CD4-positive, alpha-beta T cell treated with Interleukin-17A for 4 hours (primary cell): ENCODE measurements around the gene PRSS53.
"Not testable (repeated sequence)": the region's sequence is repeated elsewhere in the genome, so short reads cannot be mapped to it uniquely, and the experiment has no call there.

Source experiments
- DNase-seq: peaks from one replicate; pipeline ENCODE4 v3.0.0-alpha.2; 2020; ENCODE audit warnings: mixed read lengths

The PRSS53 gene

DNA sequence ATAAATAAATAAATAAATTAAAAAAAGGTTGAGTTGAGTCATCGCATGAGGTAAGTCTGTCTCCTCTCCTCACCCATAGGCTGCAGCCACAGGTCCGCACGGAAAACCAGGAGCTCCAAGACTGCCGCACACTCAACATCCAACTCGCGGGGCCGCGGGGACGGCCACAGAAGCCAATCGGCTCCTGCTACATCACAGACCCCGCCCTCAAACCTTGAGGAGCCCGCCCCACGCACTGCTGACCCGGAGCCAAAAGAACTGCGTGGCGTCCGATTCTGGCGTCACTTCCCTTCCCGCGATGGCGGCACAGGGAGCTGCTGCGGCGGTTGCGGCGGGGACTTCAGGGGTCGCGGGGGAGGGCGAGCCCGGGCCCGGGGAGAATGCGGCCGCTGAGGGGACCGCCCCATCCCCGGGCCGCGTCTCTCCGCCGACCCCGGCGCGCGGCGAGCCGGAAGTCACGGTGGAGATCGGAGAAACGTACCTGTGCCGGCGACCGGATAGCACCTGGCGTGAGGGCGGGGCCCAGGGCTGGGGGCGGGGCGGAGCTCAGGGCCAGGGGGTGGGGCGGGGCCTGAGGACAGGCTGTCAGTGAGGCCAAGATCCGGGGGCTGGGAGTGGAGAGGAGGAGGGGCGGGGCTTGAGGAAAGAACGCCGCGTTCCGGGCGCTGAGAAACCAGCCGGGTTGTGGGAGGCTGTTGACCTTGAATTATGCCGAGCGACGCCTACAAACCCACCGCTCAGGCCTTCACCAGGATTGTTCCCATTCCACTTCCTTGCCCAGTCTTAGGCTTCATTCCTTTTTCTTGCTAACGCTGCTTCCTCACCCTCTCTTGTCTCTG, 28.9 kb upstream of the PRSS53 start, which contains the start of gene KAT8:
Gene KAT8, plus strand, starts transcription at position 281 of the 839 bp plus-strand sequence. Its CDS starts 18 bp downstream, at position 299.
- peak; percentile 99 for DNase-seq

DNA sequence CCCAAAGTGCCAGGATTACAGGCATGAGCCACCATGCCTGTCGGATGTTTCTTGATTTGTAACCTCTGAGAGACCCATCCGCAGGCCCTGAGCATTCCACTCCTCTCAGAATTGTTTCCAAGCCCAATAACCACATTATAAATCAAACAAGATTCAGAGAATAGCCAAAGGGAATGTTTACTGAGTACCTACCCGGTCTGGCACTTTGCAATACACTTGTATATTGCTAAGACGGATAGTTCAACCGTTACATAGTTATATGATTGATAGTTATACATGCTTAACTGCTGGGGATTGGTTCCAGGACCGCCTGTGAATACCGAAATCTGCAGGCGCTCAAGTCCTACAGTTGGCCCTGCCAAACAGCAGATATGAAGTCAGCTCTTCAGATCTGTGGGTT, 25.7 kb upstream of the PRSS53 start:
- no peak for DNase-seq

DNA sequence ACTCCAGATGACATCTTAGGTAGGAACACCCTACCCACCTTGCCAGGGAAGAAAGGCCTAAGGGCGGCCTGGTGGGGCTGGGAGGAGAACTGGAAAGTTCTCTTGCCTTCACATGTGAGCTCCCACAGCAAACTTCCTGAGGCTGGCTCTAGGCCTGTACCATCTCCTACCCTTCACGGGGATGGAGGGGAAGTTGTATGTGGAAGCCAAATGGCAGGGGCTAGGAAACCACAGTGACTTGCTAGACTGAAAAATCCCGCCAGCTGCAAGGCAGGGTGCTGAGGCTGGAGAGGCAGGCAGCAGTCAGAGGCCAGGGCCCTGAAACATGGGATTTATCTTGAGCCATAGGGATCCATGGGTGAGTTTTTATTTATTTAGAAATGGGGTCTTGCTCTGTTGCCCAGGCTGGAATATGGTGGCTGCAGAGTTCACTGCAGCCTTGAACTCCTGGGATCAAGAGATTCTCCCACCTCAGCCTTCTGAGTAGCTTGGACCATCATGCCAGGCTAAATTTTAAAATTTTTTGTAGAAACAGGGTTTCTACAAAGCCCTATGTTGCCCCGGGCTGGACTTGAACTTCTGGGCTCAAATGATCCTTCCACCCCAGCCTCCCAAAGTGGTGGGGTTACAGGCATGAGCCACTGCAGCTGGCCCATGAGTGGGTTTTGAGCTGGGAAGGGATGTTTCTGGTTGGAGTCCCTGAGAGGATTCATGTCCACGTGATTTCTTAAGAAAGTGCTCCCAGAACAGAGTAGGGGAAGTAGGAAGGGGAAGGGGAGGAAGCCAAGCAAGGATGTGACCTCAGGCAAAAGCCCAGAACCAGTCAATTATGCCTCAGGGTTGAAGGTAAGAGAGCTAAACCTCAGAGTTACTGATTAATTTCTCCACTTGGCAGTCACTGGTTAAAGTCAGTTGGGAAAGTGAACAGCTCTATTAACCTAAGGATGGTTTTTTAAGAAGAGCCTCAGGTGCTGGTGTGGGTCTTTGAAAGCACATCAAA, 24.7 kb upstream of the PRSS53 start:
- DNase-seq: no peak

DNA sequence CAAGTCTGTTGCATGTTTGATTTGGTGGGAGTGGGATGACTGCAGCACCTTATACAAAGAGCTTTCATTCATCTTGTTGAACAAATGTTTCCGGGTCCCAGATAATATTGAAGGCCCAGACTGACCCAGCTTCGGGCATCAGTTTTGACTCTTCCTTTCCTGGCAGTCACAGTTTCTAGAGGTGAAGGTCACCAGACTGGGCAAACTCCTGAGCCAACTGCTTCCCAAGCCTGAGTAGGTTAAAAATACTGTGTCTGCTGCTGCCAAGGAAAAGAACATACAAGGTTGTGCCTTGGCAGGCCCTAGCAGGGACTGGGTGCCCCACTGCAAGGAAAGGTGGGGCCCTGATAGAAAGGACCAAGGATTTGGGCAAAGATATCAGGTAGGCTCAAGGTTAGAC, 24.0 kb upstream of the PRSS53 start:
- no peak for DNase-seq

DNA sequence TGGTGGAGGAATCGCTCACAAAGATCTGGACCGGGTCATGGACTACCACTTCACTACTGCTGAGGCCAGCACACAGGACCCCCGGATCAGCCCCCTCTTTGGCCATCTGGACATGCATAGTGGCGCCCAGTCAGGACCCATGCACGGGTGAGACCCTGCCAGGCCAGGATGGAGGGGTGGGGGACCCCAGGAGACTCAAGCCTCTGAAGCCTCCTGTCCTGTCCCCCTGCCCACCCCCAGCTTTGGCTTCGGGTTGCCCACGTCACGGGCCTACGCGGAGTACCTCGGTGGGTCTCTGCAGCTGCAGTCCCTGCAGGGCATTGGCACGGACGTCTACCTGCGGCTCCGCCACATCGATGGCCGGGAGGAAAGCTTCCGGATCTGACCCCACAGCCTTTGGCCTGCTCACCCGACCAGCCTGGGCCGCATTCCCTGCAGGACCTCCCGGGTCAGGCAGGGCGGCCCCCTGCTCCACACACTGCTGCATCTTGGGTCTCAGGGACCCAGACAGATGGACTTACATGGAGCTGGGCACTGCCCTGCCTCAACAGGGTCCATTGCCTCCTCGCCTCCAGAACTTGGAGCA, 23.2 kb upstream of the PRSS53 start:
- no peak for DNase-seq

DNA sequence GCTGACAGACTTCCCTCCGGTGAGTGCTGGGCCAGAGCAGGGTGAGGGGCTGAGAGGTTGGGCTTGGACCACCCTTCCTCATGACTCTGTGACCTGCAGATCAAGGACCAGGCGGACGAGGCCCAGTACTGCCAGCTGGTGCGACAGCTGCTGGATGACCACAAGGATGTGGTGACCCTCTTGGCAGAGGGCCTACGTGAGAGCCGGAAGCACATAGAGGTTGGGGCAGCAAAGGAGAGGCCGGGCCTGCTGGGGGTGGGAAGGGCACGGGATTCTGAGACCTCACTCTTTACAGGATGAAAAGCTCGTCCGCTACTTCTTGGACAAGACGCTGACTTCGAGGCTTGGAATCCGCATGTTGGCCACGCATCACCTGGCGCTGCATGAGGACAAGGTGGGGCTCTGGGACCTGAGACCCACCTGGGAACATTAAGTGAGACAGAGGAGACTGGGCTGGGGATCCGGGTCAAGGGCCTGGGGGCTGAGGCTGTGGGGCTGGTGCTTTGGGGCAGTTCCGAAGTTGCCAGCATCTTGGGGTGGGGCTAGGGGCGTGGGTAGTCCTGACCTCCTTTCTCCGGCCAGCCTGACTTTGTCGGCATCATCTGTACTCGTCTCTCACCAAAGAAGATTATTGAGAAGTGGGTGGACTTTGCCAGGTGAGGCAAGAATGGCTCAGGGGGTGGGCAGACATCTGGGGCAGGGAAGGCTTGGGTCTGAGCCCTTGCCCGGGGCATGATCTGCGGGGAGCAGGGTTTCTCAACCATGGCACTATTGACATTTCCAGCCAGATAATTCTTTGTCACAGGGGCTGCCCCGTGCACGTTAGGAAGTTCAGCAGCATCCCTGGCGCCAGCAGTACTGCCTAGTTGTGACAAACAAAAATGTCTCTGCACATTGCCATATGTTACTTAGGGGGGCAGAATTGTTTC, 21.6 kb upstream of the PRSS53 start:
- no peak for DNase-seq

DNA sequence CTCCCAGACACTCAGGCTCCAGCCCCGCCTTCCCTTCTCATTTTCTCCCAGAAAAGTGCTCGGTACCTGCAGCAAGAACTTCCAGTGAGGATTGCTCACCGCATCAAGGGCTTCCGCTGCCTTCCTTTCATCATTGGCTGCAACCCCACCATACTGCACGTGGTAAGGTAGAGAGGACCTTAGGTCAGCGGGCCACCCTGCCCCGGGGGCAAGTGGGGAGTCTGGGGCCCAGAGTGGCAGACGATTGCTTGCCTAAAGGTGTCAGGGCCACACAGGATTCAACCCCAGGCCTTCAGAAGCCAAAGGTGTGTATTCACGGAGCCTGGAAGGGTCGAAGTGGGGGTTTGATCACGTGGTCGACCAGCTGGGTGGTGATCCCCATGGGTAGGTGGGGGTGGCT, 20.9 kb upstream of the PRSS53 start:
- no peak for DNase-seq

DNA sequence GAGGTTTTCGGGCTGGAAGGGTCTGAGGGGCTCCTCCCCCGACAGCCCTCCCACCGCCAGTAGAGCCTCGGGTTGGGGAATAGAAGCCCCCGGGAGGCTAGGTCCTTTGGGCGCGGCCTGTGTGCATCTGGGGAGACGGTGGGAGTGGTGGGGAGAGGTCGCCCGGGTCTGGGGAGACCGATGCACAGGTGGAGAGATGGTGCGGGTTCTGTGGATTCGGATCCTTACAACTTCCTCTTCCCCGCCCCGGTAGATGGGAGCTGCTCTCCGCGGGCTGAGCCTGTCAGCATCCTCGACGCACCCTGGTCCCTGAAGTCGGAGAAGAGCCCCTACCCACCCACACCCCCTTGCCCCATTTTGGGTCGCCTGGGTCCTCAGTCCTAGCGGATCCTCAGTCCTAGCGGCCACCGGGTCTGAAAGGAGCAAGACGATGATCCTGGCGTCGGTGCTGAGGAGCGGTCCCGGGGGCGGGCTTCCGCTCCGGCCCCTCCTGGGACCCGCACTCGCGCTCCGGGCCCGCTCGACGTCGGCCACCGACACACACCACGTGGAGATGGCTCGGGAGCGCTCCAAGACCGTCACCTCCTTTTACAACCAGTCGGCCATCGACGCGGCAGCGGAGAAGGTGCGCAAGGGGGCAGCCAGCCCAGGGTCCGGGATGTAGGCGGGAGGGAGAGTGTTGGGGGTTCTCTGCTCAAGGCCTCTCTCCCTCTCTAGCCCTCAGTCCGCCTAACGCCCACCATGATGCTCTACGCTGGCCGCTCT, 20.2 kb upstream of the PRSS53 start:
- DNase-seq: no peak

DNA sequence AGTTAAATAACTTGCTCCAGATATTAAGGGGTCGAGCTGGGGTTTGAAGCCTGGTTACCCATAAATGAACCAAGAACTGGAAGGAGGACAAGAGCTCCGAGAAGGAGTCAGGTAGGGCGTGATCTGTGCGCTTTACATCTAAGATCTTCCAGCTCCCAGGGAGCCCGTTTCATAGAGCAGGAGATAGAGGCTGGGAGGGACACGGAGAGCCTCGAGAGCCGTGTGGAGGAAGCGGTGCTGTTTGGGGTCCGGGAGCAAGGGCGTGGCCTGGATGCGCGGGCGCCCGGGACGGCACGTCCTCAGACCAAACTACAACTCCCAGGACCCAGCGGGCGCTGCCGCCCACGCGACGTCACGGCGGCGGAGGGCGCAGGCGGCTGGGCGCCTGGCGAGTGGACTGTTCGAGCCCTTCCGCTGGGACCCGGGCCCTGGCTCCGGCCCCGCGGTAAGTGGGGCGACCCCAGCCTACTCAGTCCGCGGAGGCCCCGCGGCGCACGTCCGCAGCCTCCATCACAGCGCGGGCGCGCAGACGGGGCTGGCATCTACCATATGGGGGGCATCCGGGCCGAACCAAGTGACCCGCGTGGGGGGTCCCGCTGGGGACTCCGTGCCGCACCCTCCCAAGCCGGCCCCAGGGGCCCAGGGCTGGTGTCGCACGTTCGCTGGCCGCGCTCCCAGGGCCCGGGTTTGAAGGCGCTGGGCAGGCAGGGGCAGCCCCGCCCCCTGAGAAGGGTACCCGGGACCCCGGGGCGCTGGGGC, 19.5 kb upstream of the PRSS53 start, which contains the start of gene BCKDK:
Gene BCKDK, plus strand, starts transcription at position 352 of the 759 bp plus-strand sequence. CDS start 838 bp downstream, outside the sequence.
- peak; percentile 76 for DNase-seq

DNA sequence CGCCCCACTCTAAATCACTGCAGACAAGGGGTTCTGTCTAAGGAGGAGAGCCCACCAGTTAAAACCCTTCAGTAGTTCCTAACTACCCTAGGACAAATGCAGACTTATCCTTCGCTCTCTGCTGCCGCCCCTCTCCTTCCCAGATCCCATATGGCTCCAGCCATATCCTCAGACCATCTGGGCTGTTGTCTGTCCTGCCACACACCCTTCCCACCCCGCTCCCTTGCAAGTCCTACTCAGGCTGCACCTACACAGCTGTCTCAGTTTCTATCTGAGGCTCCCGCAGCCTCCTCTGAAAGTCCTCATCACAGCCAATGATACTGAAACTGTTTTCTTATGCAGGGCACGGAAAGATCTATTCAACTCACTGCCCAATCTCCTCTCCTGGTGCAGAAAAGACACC, 18.7 kb upstream of the PRSS53 start:
- no peak for DNase-seq

DNA sequence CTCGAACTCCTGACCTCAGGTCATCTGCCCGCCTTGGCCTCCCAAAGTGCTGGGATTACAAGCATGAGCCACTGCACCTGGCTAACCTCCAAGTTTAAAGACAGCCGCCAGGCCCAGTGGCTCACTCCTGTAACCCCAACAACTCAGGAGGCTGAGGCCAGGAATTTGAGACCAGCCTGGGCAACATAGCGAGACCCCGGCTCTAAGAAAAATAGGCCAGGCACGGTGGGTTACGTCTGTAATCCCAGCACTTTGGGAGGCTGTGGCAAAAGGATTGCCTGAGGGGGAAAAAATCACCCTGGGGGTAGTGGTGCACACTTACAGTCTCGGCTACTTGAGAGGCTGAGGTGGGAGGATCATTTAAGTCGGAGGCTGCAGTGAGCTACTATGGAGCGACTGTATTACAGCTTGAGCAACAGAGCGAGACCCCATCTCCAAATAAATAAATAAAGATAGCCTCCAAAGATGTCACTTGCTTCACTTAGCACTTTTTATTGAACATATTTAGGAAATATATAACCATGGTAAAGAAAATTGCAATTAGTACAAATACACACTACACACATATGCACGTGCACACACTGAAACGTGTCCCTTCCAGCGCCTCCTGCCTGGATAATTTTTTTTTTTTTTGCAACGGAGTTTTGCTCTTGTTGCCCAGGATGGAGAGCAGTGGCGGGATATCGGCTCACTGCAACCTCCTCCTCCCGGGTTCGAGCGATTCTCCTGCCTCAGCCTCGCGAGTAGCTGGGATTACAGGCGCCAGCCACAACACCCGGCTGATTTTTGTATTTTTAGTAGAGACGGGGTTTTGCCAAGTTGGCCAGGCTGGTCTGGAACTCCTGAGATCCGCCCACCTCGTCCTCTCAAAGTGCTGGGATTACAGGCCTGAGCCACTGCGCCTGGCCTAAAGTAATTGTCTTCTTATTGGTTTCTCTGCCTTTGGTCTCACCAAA, 18.0 kb upstream of the PRSS53 start:
- no peak for DNase-seq

DNA sequence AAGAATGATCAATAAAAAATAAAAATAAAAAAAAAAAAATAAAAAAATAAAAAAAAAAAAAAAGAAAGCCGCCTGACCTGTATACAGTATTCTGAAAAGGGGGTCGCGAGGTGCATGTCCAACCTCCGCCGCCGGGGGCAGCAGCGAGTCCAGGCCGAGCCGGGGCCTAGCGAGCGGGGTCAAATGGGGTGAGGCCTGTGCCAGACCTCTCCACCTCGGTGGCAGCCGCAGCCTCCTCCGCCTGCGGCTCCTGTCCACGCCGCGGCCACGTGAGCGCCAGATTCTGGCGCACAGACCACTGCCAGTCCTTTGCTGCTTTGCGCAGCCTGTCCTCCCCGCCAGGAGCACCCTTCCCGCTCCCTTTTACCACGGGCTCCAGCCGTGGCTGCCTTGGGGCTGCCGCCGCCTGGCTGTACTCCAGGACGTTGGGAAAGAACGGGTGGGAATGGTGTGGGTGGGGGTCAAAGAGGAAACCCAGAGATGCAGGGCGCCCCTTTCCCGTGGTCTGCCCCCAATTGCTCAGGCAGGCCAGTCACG, 17.0 kb upstream of the PRSS53 start:
- peak; percentile 83 for DNase-seq

DNA sequence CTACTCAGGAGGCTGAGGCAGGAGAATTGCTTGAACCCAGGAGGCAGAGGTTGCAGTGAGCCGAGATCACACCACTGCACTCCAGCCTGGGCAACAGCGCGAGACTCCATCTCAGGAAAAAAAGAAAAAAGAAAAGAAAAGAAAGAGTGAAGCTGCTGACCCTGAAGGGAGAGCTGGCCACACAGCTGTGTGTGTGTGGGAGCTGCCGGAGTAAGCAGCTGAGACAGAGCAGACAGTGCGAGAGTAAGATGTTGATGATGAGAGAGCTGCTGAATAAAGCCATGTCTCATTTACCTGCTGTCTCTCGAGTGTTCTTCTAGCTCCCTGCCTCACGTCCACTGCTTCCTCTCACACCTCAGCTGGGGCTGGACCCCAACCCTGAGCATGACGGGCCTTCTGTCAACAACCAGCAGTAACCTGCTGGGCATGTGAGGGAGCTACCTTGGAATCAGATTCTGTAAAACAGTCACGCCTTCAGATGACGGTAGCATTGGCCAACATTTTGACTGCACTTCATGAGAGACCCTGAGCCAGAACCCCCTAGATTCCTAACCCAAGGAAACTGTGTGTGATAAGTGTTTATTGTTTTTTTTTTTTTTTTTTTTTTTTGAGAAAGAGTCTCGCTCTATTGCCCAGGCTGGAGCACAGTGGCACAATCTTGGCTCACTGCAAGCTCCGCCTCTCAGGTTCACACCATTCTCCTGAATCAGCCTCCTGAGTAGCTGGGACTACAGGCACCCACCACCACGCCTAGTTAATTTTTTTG, 12.3 kb upstream of the PRSS53 start:
- DNase-seq: not testable (repeated sequence)

DNA sequence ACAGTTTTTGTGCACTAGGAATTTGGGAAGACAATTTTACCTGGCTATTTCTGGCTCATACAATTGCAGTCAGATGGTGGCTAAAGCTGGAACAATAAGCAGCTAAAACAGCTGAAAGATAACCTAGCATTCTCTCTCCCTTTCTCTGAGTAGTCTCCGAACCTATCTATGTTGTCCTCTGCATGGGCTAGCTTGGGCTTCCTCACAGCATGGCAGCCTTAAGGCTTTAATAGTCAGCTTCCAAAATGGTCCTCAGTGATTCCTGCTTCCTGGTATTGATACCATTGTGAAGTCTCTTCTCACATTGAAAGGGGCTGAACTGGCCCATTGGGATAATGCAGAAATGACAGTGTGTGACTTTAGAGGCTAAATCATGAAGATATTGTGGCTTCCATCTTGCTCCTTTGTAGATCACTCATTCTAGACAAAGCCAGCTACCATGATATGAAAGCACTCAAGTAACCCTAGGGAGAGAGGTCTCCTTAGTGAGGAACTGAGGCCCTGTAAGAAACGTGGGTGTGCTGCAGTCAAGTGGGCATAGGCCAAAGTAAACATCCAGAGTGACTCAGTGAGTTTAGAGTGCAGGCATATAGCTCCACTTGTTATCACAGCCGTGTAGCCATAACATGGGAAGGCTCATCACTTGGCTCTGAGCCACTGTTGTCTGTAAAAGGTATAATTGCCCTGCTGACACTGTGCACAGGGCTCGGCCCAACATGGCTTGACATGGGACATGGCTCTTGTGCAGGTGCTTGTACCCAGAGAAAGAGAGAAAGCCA, 11.3 kb upstream of the PRSS53 start:
- no peak for DNase-seq

DNA sequence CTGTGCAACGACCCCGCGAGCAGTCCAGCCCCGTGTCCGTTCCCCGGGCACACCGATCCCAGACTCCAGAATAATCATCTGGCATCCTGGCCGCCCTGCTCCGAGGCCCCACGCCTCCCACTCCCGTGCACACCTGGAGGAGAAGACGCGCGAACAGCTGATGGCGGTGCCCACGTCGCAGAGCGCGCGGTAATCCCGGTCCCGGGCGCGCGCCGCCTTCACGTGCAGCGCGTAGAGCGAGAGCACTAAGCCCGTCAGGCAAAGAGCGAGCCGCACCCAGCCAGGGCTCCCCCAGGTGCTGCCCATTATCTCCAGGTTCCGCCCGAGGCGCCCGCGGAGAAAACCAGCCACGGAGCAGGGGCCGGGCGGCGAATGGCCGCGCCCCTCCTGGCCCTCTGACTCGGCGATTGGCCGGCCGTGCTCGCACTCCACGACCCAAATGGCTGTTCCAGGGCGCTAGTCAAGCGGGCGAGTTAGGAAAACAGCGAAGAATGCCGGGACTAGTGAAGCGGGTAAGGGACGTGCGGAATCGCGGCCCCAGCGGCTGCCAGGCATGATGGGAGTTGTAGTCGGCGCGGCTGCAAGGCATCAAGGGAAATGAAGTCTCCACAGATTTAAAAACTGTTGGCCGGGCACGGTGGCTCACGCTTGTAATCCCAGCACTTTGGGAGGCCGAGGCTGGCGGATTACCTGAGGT, 5.8 kb upstream of the PRSS53 start, which contains the start of gene VKORC1:
Gene VKORC1, minus strand, starts transcription at position 374 of the 697 bp plus-strand sequence. Its CDS starts 68 bp downstream, at position 306.
- peak; percentile 91 for DNase-seq

DNA sequence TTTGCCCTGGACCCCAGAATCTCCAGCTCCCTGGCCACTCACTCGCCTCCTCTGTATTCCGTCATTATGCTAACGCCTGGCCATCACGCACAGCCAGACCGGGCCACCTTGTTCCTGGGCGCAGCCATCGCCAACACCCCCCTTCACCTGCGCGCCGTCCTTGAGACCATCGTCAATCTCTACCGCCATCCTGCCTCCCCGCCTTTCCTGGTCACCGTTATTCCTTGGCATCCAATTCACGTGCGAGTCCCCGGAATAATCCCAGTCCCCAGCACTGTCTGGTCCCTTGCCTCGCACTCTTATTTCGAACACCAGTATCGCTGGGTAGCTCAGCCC, 5.3 kb upstream of the PRSS53 start:
- DNase-seq: no peak
